Measurements from ENCODE around the gene RAD51. TPM values are rescaled to one million over a fixed set of nuclear protein-coding genes. Genes with fewer than 3 reads are reported as not detected.

The RAD51 gene
- polyA plus RNA-seq, 3 donors = 0.28 to 0.61 TPM; not detected in 1

DNA sequence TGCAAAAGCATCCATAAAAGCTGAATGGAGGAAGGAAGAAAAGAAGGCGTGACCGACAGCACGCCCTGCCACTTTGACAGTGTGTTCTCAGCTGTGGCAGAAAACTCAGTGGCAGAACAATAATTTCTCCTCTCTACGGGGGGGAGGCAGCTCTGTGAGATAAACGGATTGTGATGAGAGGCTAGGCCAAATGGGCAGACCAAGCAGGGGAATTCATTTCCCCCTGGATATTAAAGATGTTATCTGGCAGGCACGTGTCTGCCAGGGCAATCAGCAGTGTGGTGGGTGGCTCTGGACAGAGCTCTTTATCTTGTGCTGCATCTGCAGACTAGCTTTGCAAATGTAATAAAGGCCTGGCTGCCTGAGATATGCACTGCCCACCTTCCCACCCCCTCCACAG, 62.0 kb downstream of the RAD51 start:
- Mint-ChIP-seq H3K4me3 (no peak overlapping the region), H3K27me3 (ENCODE audit: low read depth in 3 of 3) (peaks cover 0 to 6% (median 3%) of the 10 kb centered on the region in 3 donors), H3K9me3 (peaks cover 0 to 1% (median 0%) of the 10 kb centered on the region in 7 donors), H3K27ac (peak overlapping the region in 1 of 7 donors; percentile 5), H3K4me1 (peaks cover 12% of the 10 kb centered on the region), H3K36me3 (peaks cover 7 to 12% of the 10 kb centered on the region in 2 donors)
- Histone ChIP-seq H3K4me2 (replicated peaks; ENCODE audit: extremely low read depth, low read length, poor library complexity, severe bottlenecking) (no peak overlapping the region), H3K9ac (ENCODE audit: insufficient read depth, low read length, poor library complexity, severe bottlenecking) (no peak overlapping the region), H3K27ac (ENCODE audit: low read depth in 1 of 2, low read length in 2 of 2) (no peak overlapping the region), H3K36me3 (replicated peaks in 1 of 2; ENCODE audit: control insufficient read depth in 1 of 2, insufficient read depth in 2 of 2, low read length in 2 of 2) (peaks cover 6 to 11% of the 10 kb centered on the region in 2 donors), H3K9me3 (replicated peaks in 1 of 2; ENCODE audit: control insufficient read depth in 1 of 2, insufficient read depth in 1 of 2, low read length in 2 of 2) (no peaks in the 10 kb centered on the region), H3K79me2 (ENCODE audit: insufficient read depth, low read length) (peaks cover 30% of the 10 kb centered on the region), H2AFZ (ENCODE audit: insufficient read depth, low read depth, low read length, poor library complexity, severe bottlenecking) (peak overlapping the region; percentile 35), H3K4me1 (ENCODE audit: control insufficient read depth in 1 of 2, insufficient read depth in 2 of 2, low read length in 2 of 2) (peaks cover 14 to 18% of the 10 kb centered on the region in 2 donors), H3K27me3 (ENCODE audit: control insufficient read depth in 2 of 2, insufficient read depth in 2 of 2, low read length in 2 of 2) (no peaks in the 10 kb centered on the region), H3K4me3 (replicated peaks in 1 of 3; ENCODE audit: low read depth in 2 of 3, low read length in 3 of 3) (no peak overlapping the region), H4K20me1 (ENCODE audit: insufficient read depth, low read length) (no peaks in the 10 kb centered on the region)
- TF ChIP-seq, protein P1, sequence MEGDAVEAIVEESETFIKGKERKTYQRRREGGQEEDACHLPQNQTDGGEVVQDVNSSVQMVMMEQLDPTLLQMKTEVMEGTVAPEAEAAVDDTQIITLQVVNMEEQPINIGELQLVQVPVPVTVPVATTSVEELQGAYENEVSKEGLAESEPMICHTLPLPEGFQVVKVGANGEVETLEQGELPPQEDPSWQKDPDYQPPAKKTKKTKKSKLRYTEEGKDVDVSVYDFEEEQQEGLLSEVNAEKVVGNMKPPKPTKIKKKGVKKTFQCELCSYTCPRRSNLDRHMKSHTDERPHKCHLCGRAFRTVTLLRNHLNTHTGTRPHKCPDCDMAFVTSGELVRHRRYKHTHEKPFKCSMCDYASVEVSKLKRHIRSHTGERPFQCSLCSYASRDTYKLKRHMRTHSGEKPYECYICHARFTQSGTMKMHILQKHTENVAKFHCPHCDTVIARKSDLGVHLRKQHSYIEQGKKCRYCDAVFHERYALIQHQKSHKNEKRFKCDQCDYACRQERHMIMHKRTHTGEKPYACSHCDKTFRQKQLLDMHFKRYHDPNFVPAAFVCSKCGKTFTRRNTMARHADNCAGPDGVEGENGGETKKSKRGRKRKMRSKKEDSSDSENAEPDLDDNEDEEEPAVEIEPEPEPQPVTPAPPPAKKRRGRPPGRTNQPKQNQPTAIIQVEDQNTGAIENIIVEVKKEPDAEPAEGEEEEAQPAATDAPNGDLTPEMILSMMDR (IDR thresholded peaks at IDR 0.05) = no peak
- intact Hi-C loops (cut with micrococcal nuclease) = loop anchor here in 1 of 2 donors (5.0 to 10.0 kb wide), 4 partner anchors 48 to 192 kb away; partner anchors contain the start of genes CCDC32, DNAJC17, RAD51 and RPUSD2
- no peak for DNase-seq
- no CpG with 5 or more reads among the region's 6 CpGs for WGBS (ENCODE audit: insufficient coverage)

DNA sequence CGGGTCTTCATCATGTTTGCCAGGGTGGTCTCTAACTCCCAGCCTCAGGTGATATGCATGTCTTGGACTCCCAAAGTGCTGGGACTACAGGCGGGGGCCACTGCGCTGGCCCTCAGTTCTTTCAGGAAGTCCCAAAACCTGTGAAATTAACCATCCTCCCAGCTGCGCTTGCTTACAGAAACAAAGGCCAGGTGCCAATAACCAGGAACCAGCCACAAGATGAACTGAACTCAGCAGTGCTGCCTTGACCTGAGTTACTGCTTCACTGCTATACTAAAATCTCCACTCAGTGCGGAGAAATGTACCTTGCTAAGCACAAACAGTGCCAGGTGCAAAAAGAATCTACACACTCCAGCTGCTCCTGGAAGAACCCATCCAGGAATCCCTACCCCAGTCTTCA, 65.0 kb downstream of the RAD51 start:
- no peak for DNase-seq
- Mint-ChIP-seq H3K9me3 (no peaks in the 10 kb centered on the region), H3K4me1 (peaks cover 21% of the 10 kb centered on the region), H3K4me3 (no peak overlapping the region), H3K27ac (no peak overlapping the region), H3K27me3 (ENCODE audit: low read depth in 3 of 3) (peaks cover 0 to 12% (median 11%) of the 10 kb centered on the region in 3 donors), H3K36me3 (no peaks in the 10 kb centered on the region)
- Histone ChIP-seq H3K79me2 (ENCODE audit: insufficient read depth, low read length) (peaks cover under 1% of the 10 kb centered on the region), H4K20me1 (ENCODE audit: insufficient read depth, low read length) (no peaks in the 10 kb centered on the region), H3K9me3 (replicated peaks in 1 of 2; ENCODE audit: control insufficient read depth in 1 of 2, insufficient read depth in 1 of 2, low read length in 2 of 2) (no peaks in the 10 kb centered on the region), H3K36me3 (replicated peaks in 1 of 2; ENCODE audit: control insufficient read depth in 1 of 2, insufficient read depth in 2 of 2, low read length in 2 of 2) (no peaks in the 10 kb centered on the region), H3K4me1 (ENCODE audit: control insufficient read depth in 1 of 2, insufficient read depth in 2 of 2, low read length in 2 of 2) (peaks cover 29 to 32% of the 10 kb centered on the region in 2 donors), H3K4me3 (replicated peaks in 1 of 3; ENCODE audit: low read depth in 2 of 3, low read length in 3 of 3) (no peak overlapping the region), H2AFZ (ENCODE audit: insufficient read depth, low read depth, low read length, poor library complexity, severe bottlenecking) (no peak overlapping the region), H3K27me3 (ENCODE audit: control insufficient read depth in 2 of 2, insufficient read depth in 2 of 2, low read length in 2 of 2) (no peaks in the 10 kb centered on the region), H3K9ac (ENCODE audit: insufficient read depth, low read length, poor library complexity, severe bottlenecking) (no peak overlapping the region), H3K4me2 (replicated peaks; ENCODE audit: extremely low read depth, low read length, poor library complexity, severe bottlenecking) (no peak overlapping the region), H3K27ac (ENCODE audit: low read depth in 1 of 2, low read length in 2 of 2) (no peak overlapping the region)
- WGBS (ENCODE audit: insufficient coverage) = 94% methylated on average over 5 of the region's 5 CpGs
- TF ChIP-seq, protein P1 (IDR thresholded peaks at IDR 0.05) = no peak
- intact Hi-C loops (cut with micrococcal nuclease) = loop anchor here (2.0 to 10.0 kb wide), 6 partner anchors 45 to 195 kb away; partner anchors contain the start of genes DNAJC17 (in 2 of the 2), RAD51 (in 2 of the 2), ZFYVE19 (in 2 of the 2) and CCDC32 (in 1 of the 2)

Measured in CD14-positive monocyte (primary cell).